Measurements from ENCODE around the gene SMAD6.

DNA sequence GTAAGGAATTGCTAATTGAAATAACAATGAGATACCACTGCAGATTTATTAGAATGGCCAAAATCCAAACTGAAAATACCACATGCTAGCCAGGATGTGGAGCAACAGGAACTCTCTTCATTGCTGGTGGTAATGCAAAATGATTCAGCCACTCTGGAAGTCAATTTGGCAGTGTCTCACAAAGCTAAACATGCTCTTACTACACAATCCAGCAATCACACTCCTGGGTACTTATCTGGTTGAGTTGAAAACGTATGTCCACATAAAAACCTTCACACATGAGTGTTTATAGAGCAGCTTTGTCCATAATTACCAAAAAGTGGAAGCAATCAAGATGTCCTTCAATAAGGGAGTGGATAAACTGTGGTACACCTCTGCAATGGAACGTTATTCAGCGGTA lies 113.3 kb downstream of the SMAD6 start:
- TF ChIP-seq CTCF (IDR thresholded peaks at IDR 0.05) (no peak), POLR2A (IDR thresholded peaks at IDR 0.05) (no peak)
